H9 (cell line): ENCODE data around the gene CHD6. TPM values are rescaled to one million over a fixed set of nuclear protein-coding genes. Genes with fewer than 3 reads are reported as not detected.

Experiments used
- DNase-seq: peaks from one replicate; pipeline ENCODE4 v3.0.0-alpha.2; 2017
- H2AFZ ChIP-seq: one replicate; pipeline ENCODE4 v1.6.1; 2013; ENCODE audit warnings: mild to moderate bottlenecking, low read length, control low read depth, moderate library complexity
- H2AK5ac ChIP-seq: 2 replicates; pipeline ENCODE4 v1.6.1; 2013; ENCODE audit warnings: low read length, control low read depth, mixed read lengths; ENCODE audit not compliant: insufficient read length
- H2BK120ac ChIP-seq: one replicate; pipeline ENCODE4 v1.6.1; 2013; ENCODE audit warnings: low read depth, mild to moderate bottlenecking, low read length, control low read depth, inconsistent platforms; ENCODE audit not compliant: poor library complexity, severe bottlenecking
- H2BK12ac ChIP-seq: 2 replicates; pipeline ENCODE4 v1.6.1; 2013; ENCODE audit warnings: low read length, control low read depth, mixed read lengths, low read depth; ENCODE audit not compliant: insufficient read length
- H2BK15ac ChIP-seq: 2 replicates; pipeline ENCODE4 v1.6.1; 2013; ENCODE audit warnings: low read depth, low read length, control low read depth
- H2BK20ac ChIP-seq: one replicate; pipeline ENCODE4 v1.6.1; 2013; ENCODE audit warnings: low read depth, mild to moderate bottlenecking, low read length, control low read depth, inconsistent platforms; ENCODE audit not compliant: poor library complexity, severe bottlenecking
- H2BK5ac ChIP-seq: 2 replicates; pipeline ENCODE4 v1.6.1; 2013; ENCODE audit warnings: low read length, control low read depth, mixed read lengths; ENCODE audit not compliant: insufficient read length
- H3K14ac ChIP-seq: 2 replicates; pipeline ENCODE4 v1.6.1; 2013; ENCODE audit warnings: low read length, control low read depth; ENCODE audit not compliant: insufficient read depth
- H3K18ac ChIP-seq: 2 replicates; pipeline ENCODE4 v1.6.1; 2013; ENCODE audit warnings: low read depth, mild to moderate bottlenecking, mixed read lengths, low read length, control low read depth; ENCODE audit not compliant: insufficient read length
- H3K23ac ChIP-seq: 2 replicates; pipeline ENCODE4 v1.6.1; 2013; ENCODE audit warnings: low read length, control low read depth, mixed read lengths, low read depth; ENCODE audit not compliant: insufficient read length
- H3K23me2 ChIP-seq: 2 replicates; pipeline ENCODE4 v1.6.1; 2013; ENCODE audit warnings: low read depth, mild to moderate bottlenecking, mixed read lengths, low read length, control low read depth; ENCODE audit not compliant: insufficient read length, poor library complexity, severe bottlenecking
- H3K27ac ChIP-seq: 2 replicates; pipeline ENCODE4 v1.5.1; 2013; ENCODE audit warnings: low read length, control low read depth, mixed read lengths, low read depth; ENCODE audit not compliant: insufficient read length
- H3K27me3 ChIP-seq: 2 replicates; pipeline ENCODE4 v1.6.1; 2013; ENCODE audit warnings: low read length, control low read depth, inconsistent platforms; ENCODE audit not compliant: insufficient read depth
- H3K4ac ChIP-seq: 2 replicates; pipeline ENCODE4 v1.6.1; 2013; ENCODE audit warnings: low read depth, mild to moderate bottlenecking, control low read depth, inconsistent platforms, low read length, moderate library complexity
- H3K4me1 ChIP-seq: 2 replicates; pipeline ENCODE4 v1.6.1; 2013; ENCODE audit warnings: low read length, control low read depth, inconsistent platforms; ENCODE audit not compliant: insufficient read depth
- H3K4me2 ChIP-seq: 2 replicates; pipeline ENCODE4 v1.6.1; 2013; ENCODE audit warnings: low read length, control low read depth, mixed read lengths; ENCODE audit not compliant: insufficient read length, insufficient read depth
- H3K56ac ChIP-seq: 2 replicates; pipeline ENCODE4 v1.6.1; 2013; ENCODE audit warnings: low read depth, mild to moderate bottlenecking, mixed read lengths, low read length, control low read depth; ENCODE audit not compliant: insufficient read length
- H3K79me1 ChIP-seq: 2 replicates; pipeline ENCODE4 v1.6.1; 2013; ENCODE audit warnings: low read depth, mild to moderate bottlenecking, moderate library complexity, low read length, control low read depth, inconsistent platforms; ENCODE audit not compliant: insufficient read depth, poor library complexity, severe bottlenecking
- H3K79me2 ChIP-seq: 2 replicates; pipeline ENCODE4 v1.6.1; 2013; ENCODE audit warnings: low read length, control low read depth, inconsistent platforms; ENCODE audit not compliant: insufficient read depth
- H3K9ac ChIP-seq: 2 replicates; pipeline ENCODE4 v1.6.1; 2013; ENCODE audit warnings: low read length, control low read depth, mixed read lengths; ENCODE audit not compliant: insufficient read length; ENCODE audit errors: extremely low read depth
- H3K9me3 ChIP-seq: one replicate; pipeline ENCODE4 v1.6.1; 2013; ENCODE audit warnings: low read depth, low read length, inconsistent platforms; ENCODE audit not compliant: control insufficient read depth
- H3T11ph ChIP-seq: one replicate; pipeline ENCODE4 v1.6.1; 2013; ENCODE audit warnings: mild to moderate bottlenecking, low read length, control low read depth, inconsistent platforms
- H4K20me1 ChIP-seq: one replicate; pipeline ENCODE4 v1.6.1; 2013; ENCODE audit not compliant: control insufficient read depth, insufficient read length, insufficient read depth
- H4K5ac ChIP-seq: 2 replicates; pipeline ENCODE4 v1.6.1; 2013; ENCODE audit warnings: low read depth, mild to moderate bottlenecking, mixed read lengths, low read length, control low read depth; ENCODE audit not compliant: insufficient read length
- H4K8ac ChIP-seq: replicated peaks from 2 replicates; pipeline ENCODE4 v1.6.1; 2013; ENCODE audit warnings: low read length, control low read depth, mixed read lengths, low read depth; ENCODE audit not compliant: insufficient read length
- H4K91ac ChIP-seq: 2 replicates; pipeline ENCODE4 v1.6.1; 2013; ENCODE audit warnings: low read depth, mild to moderate bottlenecking, moderate library complexity, mixed read lengths, low read length, control low read depth; ENCODE audit not compliant: insufficient read length
- H3K27ac Mint-ChIP-seq, 3 experiments: 2 replicates in 2 of 3; 3 replicates in 1 of 3; pipeline ENCODE4 v1.8.0; 2020 to 2021; ENCODE audit warnings: mixed read lengths in 3 of 3, mild to moderate bottlenecking in 1 of 3, moderate library complexity in 1 of 3
- H3K27me3 Mint-ChIP-seq: 2 replicates; pipeline ENCODE4 v1.8.0; 2021; ENCODE audit warnings: low read depth, mild to moderate bottlenecking, moderate library complexity, mixed read lengths
- H3K36me3 Mint-ChIP-seq, 3 experiments: 2 replicates in 2 of 3; 3 replicates in 1 of 3; pipeline ENCODE4 v1.8.0; 2020 to 2021; ENCODE audit warnings: low read depth in 3 of 3, mixed read lengths in 3 of 3; ENCODE audit not compliant: insufficient read depth in 1 of 3
- H3K4me1 Mint-ChIP-seq, 2 experiments: 2 replicates each; pipeline ENCODE4 v1.8.0; 2020; ENCODE audit warnings: mixed read lengths in 2 of 2
- H3K4me3 Mint-ChIP-seq, 2 experiments: 2 replicates in 1 of 2; 3 replicates in 1 of 2; pipeline ENCODE4 v1.8.0; 2020 to 2021; ENCODE audit warnings: mild to moderate bottlenecking in 2 of 2, mixed read lengths in 2 of 2, moderate library complexity in 1 of 2
- H3K9me3 Mint-ChIP-seq, 2 experiments: 2 replicates in 1 of 2; 3 replicates in 1 of 2; pipeline ENCODE4 v1.8.0; 2020; ENCODE audit warnings: mild to moderate bottlenecking in 2 of 2, mixed read lengths in 2 of 2, moderate library complexity in 1 of 2
- WGBS: extraction: QIAGEN DNeasy Blood & Tissue Kit; methylation state at CpG from one replicate; pipeline ENCODE4 v1.1.7; 2013; ENCODE audit warnings: missing lambda C conversion rate, low lambda C conversion rate, mixed read lengths; ENCODE audit not compliant: insufficient read length; ENCODE audit errors: extremely low coverage; 5-methylcytosine and 5-hydroxymethylcytosine counted together
- total RNA-seq: library from RNA; stranded (reverse); gene quantifications from 2 replicates; pipeline ENCODE4 v1.2.1, GENCODE V29; 2021
- TF ChIP-seq, protein P1 (sequence below): fragments of 200-600 bp; sonication (generic); conservative IDR thresholded peaks from 3 replicates; pipeline ENCODE4 v1.8.0; 2021; ENCODE audit warnings: antibody characterized with exemption, mild to moderate bottlenecking

The CHD6 gene
- total RNA-seq, 1 experiment from 2014 or later: 51.5 TPM

DNA sequence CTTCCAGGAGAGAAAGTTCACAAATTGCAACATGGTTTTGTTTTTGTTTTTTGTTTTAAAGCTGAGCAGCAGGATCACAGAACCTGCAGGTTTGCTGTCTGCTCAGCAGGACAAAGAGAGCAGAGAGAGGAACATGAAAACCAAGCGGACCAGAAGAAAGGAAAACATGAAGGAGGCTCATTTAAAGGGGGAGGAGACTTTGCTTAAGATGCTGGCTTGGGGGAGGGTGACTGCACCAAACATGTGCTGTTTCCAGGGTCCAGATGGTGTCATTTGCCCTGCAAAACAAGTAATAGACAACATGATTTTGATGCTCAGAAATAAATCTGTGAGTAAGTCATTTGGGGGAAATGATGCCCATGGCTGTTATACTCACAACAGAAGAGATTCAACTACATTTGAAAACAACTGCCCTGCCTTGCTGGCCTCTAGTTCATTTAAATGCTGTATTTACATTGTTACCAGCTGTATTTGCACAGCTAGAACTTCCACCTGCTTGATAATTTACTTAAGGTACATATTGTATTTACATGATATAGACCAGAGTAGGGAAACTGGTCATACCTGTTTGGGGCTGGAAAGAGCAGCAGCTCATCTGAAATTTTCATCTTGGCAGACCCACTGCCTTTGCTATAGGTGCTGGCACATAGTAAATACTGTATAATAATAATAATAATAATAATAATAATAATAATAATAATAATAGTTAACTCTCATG, 32.2 kb upstream of the CHD6 start:
- Histone ChIP-seq H2BK20ac (no peak overlapping the region), H3K9ac (peak overlapping the region; percentile 27), H3K23ac (no peak overlapping the region), H3K18ac (no peak overlapping the region), H4K8ac (no peak overlapping the region), H3T11ph (no peak overlapping the region), H3K9me3 (no peaks in the 10 kb centered on the region), H4K91ac (no peak overlapping the region), H2AFZ (peak overlapping the region; percentile 80), H3K79me2 (no peaks in the 10 kb centered on the region), H3K79me1 (no peaks in the 10 kb centered on the region), H2AK5ac (no peak overlapping the region), H2BK5ac (no peak overlapping the region), H3K4me1 (peaks cover 19% of the 10 kb centered on the region; the same call in 1 of the 2 replicates), H2BK120ac (no peak overlapping the region), H4K20me1 (no peaks in the 10 kb centered on the region), H3K56ac (no peak overlapping the region), H4K5ac (no peak overlapping the region), H3K27me3 (no peaks in the 10 kb centered on the region), H3K23me2 (no peaks in the 10 kb centered on the region), H2BK12ac (no peak overlapping the region), H2BK15ac (no peak overlapping the region), H3K14ac (no peak overlapping the region), H3K4me2 (no peak overlapping the region), H3K27ac (no peak overlapping the region), H3K4ac (no peak overlapping the region)
- no peaks in the 10 kb centered on the region for H3K9me3 Mint-ChIP-seq
- TF ChIP-seq, protein P1, sequence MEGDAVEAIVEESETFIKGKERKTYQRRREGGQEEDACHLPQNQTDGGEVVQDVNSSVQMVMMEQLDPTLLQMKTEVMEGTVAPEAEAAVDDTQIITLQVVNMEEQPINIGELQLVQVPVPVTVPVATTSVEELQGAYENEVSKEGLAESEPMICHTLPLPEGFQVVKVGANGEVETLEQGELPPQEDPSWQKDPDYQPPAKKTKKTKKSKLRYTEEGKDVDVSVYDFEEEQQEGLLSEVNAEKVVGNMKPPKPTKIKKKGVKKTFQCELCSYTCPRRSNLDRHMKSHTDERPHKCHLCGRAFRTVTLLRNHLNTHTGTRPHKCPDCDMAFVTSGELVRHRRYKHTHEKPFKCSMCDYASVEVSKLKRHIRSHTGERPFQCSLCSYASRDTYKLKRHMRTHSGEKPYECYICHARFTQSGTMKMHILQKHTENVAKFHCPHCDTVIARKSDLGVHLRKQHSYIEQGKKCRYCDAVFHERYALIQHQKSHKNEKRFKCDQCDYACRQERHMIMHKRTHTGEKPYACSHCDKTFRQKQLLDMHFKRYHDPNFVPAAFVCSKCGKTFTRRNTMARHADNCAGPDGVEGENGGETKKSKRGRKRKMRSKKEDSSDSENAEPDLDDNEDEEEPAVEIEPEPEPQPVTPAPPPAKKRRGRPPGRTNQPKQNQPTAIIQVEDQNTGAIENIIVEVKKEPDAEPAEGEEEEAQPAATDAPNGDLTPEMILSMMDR: no peak
- H3K36me3 Mint-ChIP-seq: no peaks in the 10 kb centered on the region
- no CpG with 5 or more reads among the region's 1 CpG for WGBS
- H3K27ac Mint-ChIP-seq: peak overlapping the region in 1 of 3 experiments; percentile 69; a peak in 2 of 7 replicates
- H3K4me3 Mint-ChIP-seq: no peak overlapping the region; a peak in 1 of 5 replicates
- DNase-seq: no peak
- peaks cover 24 to 35% of the 10 kb centered on the region in 2 experiments for H3K4me1 Mint-ChIP-seq
- H3K27me3 Mint-ChIP-seq: no peaks in the 10 kb centered on the region
